ENCODE data around the gene PRKAR1B. TPM values are rescaled to one million over a fixed set of nuclear protein-coding genes. Genes with fewer than 3 reads are reported as not detected.

Gene PRKAR1B
- total and polyA plus RNA-seq, 7 experiments from 2014 or later: 16.1 to 51.4 (median 28.7) TPM

DNA sequence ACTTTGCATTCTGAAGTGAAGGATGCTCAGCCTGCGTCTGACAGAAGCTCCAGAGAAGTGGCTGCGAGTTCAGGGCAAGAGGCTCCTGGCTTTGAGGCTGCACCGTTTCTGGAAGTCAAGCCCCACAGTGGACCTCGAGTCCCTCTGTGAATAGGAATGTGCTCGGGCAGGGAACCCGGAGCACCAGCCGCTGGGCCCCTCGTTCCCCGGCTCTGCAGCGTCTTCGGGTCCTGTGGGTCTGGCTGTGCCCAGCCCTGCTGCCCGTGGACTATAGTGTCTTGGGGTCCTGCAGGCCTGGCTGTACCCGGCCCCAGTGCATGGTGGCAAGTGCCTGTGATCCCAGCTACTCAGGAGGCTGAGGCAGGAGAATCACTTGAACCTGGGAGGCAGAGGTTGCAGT lies 45.3 kb upstream of the PRKAR1B start:
- POLR2A ChIA-PET: no interaction called here
- CTCF ChIA-PET: interaction anchor here (0.6 to 2.1 kb wide), 6 partner anchors 67 to 1519 kb away, joined by 3 to 8 read pairs (median 4); no protein-coding TSS in a partner anchor
- H3K27ac Mint-ChIP-seq: no peak overlapping the region

DNA sequence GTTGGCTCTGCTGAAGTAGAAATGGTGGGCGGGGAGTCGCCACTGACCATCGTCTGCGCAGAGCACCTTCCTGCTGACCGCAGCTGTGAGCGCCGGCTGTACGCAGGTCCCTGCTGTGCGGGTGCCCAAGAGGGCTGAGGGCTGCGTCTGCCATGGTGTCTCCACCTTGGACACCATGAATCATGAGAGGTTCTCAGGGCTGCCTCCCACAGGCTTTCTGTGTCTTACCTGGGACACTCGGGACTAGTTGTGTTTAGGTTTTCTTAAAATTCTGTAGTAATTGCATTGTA lies 44.9 kb upstream of the PRKAR1B start:
- H3K27ac Mint-ChIP-seq: no peak overlapping the region
- H3K4me3 Mint-ChIP-seq: no peak overlapping the region
- ATAC-seq (no peak), DNase-seq (no peak)
- POLR2A ChIA-PET: no interaction called here
- CTCF ChIA-PET: interaction anchor here (0.6 to 2.1 kb wide), 2 partner anchors 439 to 1520 kb away, joined by 4 to 8 read pairs; no protein-coding TSS in a partner anchor
- H3K9me3 Mint-ChIP-seq: no peaks in the 10 kb centered on the region
- peaks cover 2 to 18% (median 8%) of the 10 kb centered on the region in 5 donors for H3K36me3 Mint-ChIP-seq
- H3K4me3 ChIP-seq (ENCODE audit: low read length): no peak overlapping the region
- intact Hi-C loops (cut with micrococcal nuclease): loop anchor here in 1 of 2 donors (5.0 kb wide), 1 partner anchor 180 kb away; the partner anchor contains the start of gene ADAP1
- H3K4me1 Mint-ChIP-seq: peaks cover 0 to 4% (median 0%) of the 10 kb centered on the region in 7 donors
- no peaks in the 10 kb centered on the region for H3K9me3 ChIP-seq (ENCODE audit: control insufficient read depth in 2 of 3, low read length in 3 of 3)
- no peaks in the 10 kb centered on the region for H3K27me3 Mint-ChIP-seq
- H3K27me3 ChIP-seq (ENCODE audit: control insufficient read depth in 2 of 2, insufficient read depth in 2 of 2, low read length in 2 of 2): no peaks in the 10 kb centered on the region
- no peaks in the 10 kb centered on the region for H3K4me1 ChIP-seq (ENCODE audit: control insufficient read depth in 2 of 2, insufficient read depth in 2 of 2, low read length in 2 of 2)
- no peak overlapping the region for H3K27ac ChIP-seq (ENCODE audit: low read depth, low read length)
- peaks cover 0 to 35% (median 5%) of the 10 kb centered on the region in 3 experiments for H3K36me3 ChIP-seq (ENCODE audit: control insufficient read depth in 2 of 3, insufficient read depth in 3 of 3, low read length in 3 of 3)

More for the DNA sequence above, 45.3 kb upstream of the PRKAR1B start:
- intact Hi-C loops (cut with micrococcal nuclease): loop anchor here in 1 of 2 donors (5.0 kb wide), 1 partner anchor 180 kb away; the partner anchor contains the start of gene ADAP1
- no peaks in the 10 kb centered on the region for H3K9me3 ChIP-seq (ENCODE audit: control insufficient read depth in 2 of 3, low read length in 3 of 3)
- Mint-ChIP-seq H3K36me3 (peaks cover 1 to 20% (median 11%) of the 10 kb centered on the region in 5 donors), H3K4me1 (peaks cover 0 to 2% (median 0%) of the 10 kb centered on the region in 7 donors), H3K4me3 (no peak overlapping the region), H3K27me3 (no peaks in the 10 kb centered on the region), H3K9me3 (no peaks in the 10 kb centered on the region)
- H3K36me3 ChIP-seq (ENCODE audit: control insufficient read depth in 2 of 3, insufficient read depth in 3 of 3, low read length in 3 of 3): peaks cover 0 to 35% (median 5%) of the 10 kb centered on the region in 3 experiments
- no peaks in the 10 kb centered on the region for H3K27me3 ChIP-seq (ENCODE audit: control insufficient read depth in 2 of 2, insufficient read depth in 2 of 2, low read length in 2 of 2)
- no peak for ATAC-seq
- no peak overlapping the region for H3K4me3 ChIP-seq (ENCODE audit: low read length)
- no peak for DNase-seq
- no peaks in the 10 kb centered on the region for H3K4me1 ChIP-seq (ENCODE audit: control insufficient read depth in 2 of 2, insufficient read depth in 2 of 2, low read length in 2 of 2)
- no peak overlapping the region for H3K27ac ChIP-seq (ENCODE audit: low read depth, low read length)

DNA sequence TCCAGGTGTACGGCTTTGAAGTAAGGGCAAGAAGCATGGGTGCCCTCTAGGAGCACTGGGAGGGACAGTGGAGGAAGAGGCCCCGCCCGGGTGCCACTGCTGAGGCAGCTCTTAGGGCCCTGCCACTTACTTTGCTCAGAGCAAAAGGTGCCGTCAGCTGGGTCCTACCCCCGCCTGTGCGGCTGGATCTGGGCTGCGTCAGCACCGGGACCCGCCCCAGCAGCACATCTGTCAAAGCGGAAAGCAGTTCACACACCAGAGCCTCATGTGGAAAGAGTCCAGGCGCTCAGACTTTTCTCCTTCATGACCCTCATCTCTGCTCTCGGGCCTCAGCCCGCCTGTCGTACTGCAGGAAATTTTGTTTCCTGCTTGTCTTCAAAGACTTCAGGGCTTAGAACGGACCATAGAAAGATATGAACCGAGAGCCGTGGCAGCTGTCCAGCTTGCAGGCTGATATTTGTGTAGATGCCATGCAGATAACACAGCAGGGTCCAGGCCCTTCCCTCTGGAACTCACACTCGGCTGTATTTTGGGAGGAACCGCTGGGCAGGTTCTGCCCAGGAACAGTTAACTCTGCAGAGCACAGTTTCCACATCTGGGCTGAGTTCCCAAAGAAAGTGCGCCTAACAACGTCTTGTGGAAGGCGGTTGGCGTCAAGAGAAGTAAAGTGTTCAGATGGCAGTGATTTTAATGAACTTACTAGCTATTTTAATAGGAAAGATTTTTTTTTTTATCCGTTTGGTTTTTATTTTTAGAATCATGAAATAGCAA lies 44.3 kb upstream of the PRKAR1B start:
- peak; percentile 25 for ATAC-seq
- intact Hi-C loops (cut with micrococcal nuclease): loop anchor here in 1 of 2 donors (5.0 kb wide), 1 partner anchor 181 kb away; the partner anchor contains the start of gene ADAP1
- POLR2A ChIA-PET: no interaction called here

DNA sequence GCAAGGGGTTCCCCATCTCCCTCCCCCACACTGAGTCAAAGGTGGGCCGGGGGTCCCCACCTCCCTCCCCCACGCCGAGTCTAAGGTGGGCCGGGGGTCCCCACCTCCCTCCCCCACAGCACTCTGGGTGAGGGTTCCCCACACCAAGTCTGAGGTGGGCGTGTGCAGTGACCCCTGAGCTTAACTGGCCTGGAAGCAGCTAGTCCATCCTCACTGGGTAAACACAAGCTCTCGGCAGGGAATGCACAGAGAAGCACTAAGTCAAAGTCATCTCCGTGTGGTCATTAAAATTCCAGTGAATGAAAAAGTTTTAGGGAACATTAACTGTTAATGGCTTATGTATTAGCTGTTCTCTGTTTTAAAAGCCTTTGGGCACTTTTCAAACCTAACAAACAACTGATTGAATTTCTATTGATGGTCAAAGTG lies 43.7 kb upstream of the PRKAR1B start:
- Histone ChIP-seq H3K9me3 (ENCODE audit: control insufficient read depth in 2 of 3, low read length in 3 of 3) (no peaks in the 10 kb centered on the region), H3K27ac (ENCODE audit: low read depth, low read length) (no peak overlapping the region), H3K27me3 (ENCODE audit: control insufficient read depth in 2 of 2, insufficient read depth in 2 of 2, low read length in 2 of 2) (no peaks in the 10 kb centered on the region), H3K4me1 (ENCODE audit: control insufficient read depth in 2 of 2, insufficient read depth in 2 of 2, low read length in 2 of 2) (no peaks in the 10 kb centered on the region), H3K36me3 (ENCODE audit: control insufficient read depth in 2 of 3, insufficient read depth in 3 of 3, low read length in 3 of 3) (peaks cover 0 to 39% (median 5%) of the 10 kb centered on the region in 3 experiments), H3K4me3 (ENCODE audit: low read length) (no peak overlapping the region)
- no peak overlapping the region for H3K27ac Mint-ChIP-seq
- ATAC-seq (no peak), DNase-seq (no peak)
- peaks cover 4 to 21% (median 8%) of the 10 kb centered on the region in 5 donors for H3K36me3 Mint-ChIP-seq
- no peaks in the 10 kb centered on the region for H3K27me3 Mint-ChIP-seq
- H3K4me1 Mint-ChIP-seq: peaks cover 0 to 4% (median 0%) of the 10 kb centered on the region in 7 donors
- POLR2A ChIA-PET: no interaction called here
- CTCF ChIA-PET: interaction anchor here (2.1 kb wide), 1 partner anchor 438 kb away, joined by 8 read pairs; no protein-coding TSS in a partner anchor
- no peaks in the 10 kb centered on the region for H3K9me3 Mint-ChIP-seq
- intact Hi-C loops (cut with micrococcal nuclease): loop anchor here in 1 of 2 donors (5.0 kb wide), 1 partner anchor 182 kb away; the partner anchor contains the start of gene ADAP1
- H3K4me3 Mint-ChIP-seq: no peak overlapping the region

More for the DNA sequence above, 44.3 kb upstream of the PRKAR1B start:
- H3K27ac Mint-ChIP-seq: no peak overlapping the region
- no peaks in the 10 kb centered on the region for H3K27me3 Mint-ChIP-seq
- H3K36me3 Mint-ChIP-seq: peaks cover 4 to 21% (median 8%) of the 10 kb centered on the region in 5 donors
- Histone ChIP-seq H3K27ac (ENCODE audit: low read depth, low read length) (no peak overlapping the region), H3K9me3 (ENCODE audit: control insufficient read depth in 2 of 3, low read length in 3 of 3) (no peaks in the 10 kb centered on the region), H3K4me3 (ENCODE audit: low read length) (no peak overlapping the region), H3K4me1 (ENCODE audit: control insufficient read depth in 2 of 2, insufficient read depth in 2 of 2, low read length in 2 of 2) (no peaks in the 10 kb centered on the region), H3K27me3 (ENCODE audit: control insufficient read depth in 2 of 2, insufficient read depth in 2 of 2, low read length in 2 of 2) (no peaks in the 10 kb centered on the region), H3K36me3 (ENCODE audit: control insufficient read depth in 2 of 3, insufficient read depth in 3 of 3, low read length in 3 of 3) (peaks cover 0 to 35% (median 5%) of the 10 kb centered on the region in 3 experiments)
- no peak overlapping the region for H3K4me3 Mint-ChIP-seq
- CTCF ChIA-PET: interaction anchor here (2.1 kb wide), 1 partner anchor 438 kb away, joined by 8 read pairs; no protein-coding TSS in a partner anchor
- no peaks in the 10 kb centered on the region for H3K9me3 Mint-ChIP-seq
- H3K4me1 Mint-ChIP-seq: peaks cover 0 to 4% (median 0%) of the 10 kb centered on the region in 7 donors
- no peak for DNase-seq

DNA sequence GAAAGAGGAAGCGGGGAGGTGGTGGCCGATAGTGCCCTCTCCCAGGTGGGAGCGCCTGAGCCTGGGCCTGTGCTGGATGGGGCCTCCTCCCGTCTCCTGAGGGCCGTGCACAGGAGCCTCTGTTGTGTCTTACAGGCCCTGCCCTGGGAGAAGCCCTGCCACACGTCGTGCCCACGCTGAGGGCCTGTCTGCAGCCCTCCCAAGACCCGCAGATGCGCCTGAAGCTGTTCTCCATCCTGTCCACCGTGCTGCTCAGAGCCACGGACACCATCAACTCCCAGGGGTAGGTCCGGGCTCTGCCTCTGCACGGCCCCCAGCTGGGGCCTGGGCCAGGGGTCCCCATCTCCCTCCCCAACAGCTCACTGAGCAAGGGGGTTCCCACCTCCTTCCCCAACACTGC lies 43.3 kb upstream of the PRKAR1B start:
- DNase-seq: no peak
- peaks cover 0 to 42% (median 3%) of the 10 kb centered on the region in 3 experiments for H3K36me3 ChIP-seq (ENCODE audit: control insufficient read depth in 2 of 3, insufficient read depth in 3 of 3, low read length in 3 of 3)
- no peak overlapping the region for H3K27ac ChIP-seq (ENCODE audit: low read depth, low read length)
- H3K4me3 ChIP-seq (ENCODE audit: low read length): no peak overlapping the region
- H3K4me1 ChIP-seq (ENCODE audit: control insufficient read depth in 2 of 2, insufficient read depth in 2 of 2, low read length in 2 of 2): no peaks in the 10 kb centered on the region
- Mint-ChIP-seq H3K9me3 (no peaks in the 10 kb centered on the region), H3K36me3 (peaks cover 4 to 21% (median 5%) of the 10 kb centered on the region in 5 donors), H3K27ac (no peak overlapping the region), H3K4me1 (peaks cover 0 to 4% (median 0%) of the 10 kb centered on the region in 7 donors), H3K27me3 (no peaks in the 10 kb centered on the region), H3K4me3 (no peak overlapping the region)
- intact Hi-C loops (cut with micrococcal nuclease): loop anchor here in 1 of 2 donors (5.0 kb wide), 1 partner anchor 182 kb away; the partner anchor contains the start of gene ADAP1
- no peak for ATAC-seq
- ChIA-PET CTCF (no interaction called here), POLR2A (no interaction called here)
- H3K9me3 ChIP-seq (ENCODE audit: control insufficient read depth in 2 of 3, low read length in 3 of 3): no peaks in the 10 kb centered on the region
- no peaks in the 10 kb centered on the region for H3K27me3 ChIP-seq (ENCODE audit: control insufficient read depth in 2 of 2, insufficient read depth in 2 of 2, low read length in 2 of 2)

DNA sequence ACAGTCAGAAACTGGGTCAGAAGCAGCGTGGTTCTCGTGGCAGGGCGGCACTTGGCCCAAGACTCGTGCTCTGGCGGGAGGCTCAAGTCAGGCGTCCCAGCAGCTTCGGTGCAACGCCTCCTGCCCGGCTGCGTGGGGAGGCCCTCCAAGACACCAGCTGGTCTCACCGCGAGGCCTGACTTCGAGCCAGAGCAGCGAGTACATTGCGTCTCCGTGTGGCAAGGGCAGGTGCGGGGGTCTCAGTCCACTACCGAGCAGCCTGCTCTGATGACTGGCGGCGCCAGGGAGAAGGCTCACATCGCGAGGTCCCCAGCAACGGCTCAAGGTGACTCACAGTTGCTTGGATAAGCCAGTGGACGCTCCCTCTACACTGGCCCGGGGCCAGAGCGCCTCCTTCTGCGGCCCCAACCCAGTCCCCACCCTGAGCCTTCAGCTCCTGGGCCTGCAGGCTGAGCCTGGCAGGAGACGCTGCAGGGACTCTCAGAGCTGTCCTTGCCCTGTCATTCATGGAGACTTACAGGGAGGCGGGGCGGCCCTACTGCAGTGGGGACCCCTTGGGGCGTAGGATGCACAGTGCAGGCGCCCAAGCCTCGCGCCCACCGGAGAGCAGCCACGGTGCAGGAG lies 41.9 kb upstream of the PRKAR1B start:
- H3K27ac Mint-ChIP-seq: peak overlapping the region in 1 of 9 donors; percentile 74
- DNase-seq (no peak), ATAC-seq (no peak)
- peaks cover 4 to 31% (median 6%) of the 10 kb centered on the region in 5 donors for H3K36me3 Mint-ChIP-seq
- POLR2A ChIA-PET: no interaction called here
- H3K9me3 Mint-ChIP-seq: no peaks in the 10 kb centered on the region
- intact Hi-C loops (cut with micrococcal nuclease): no loop called here
- peak overlapping the region in 1 of 10 donors; percentile 80 for H3K4me3 Mint-ChIP-seq
- H3K4me3 ChIP-seq (ENCODE audit: low read length): no peak overlapping the region
- peaks cover 0 to 4% (median 0%) of the 10 kb centered on the region in 7 donors for H3K4me1 Mint-ChIP-seq
- CTCF ChIA-PET: interaction anchor here (0.6 to 1.0 kb wide), 3 partner anchors 31 to 436 kb away, joined by 3 read pairs; no protein-coding TSS in a partner anchor
- H3K36me3 ChIP-seq (ENCODE audit: control insufficient read depth in 2 of 3, insufficient read depth in 3 of 3, low read length in 3 of 3): peaks cover 0 to 47% (median 0%) of the 10 kb centered on the region in 3 experiments
- no peaks in the 10 kb centered on the region for H3K27me3 Mint-ChIP-seq
- no peaks in the 10 kb centered on the region for H3K27me3 ChIP-seq (ENCODE audit: control insufficient read depth in 2 of 2, insufficient read depth in 2 of 2, low read length in 2 of 2)
- no peak overlapping the region for H3K27ac ChIP-seq (ENCODE audit: low read depth, low read length)
- no peaks in the 10 kb centered on the region for H3K4me1 ChIP-seq (ENCODE audit: control insufficient read depth in 2 of 2, insufficient read depth in 2 of 2, low read length in 2 of 2)
- no peaks in the 10 kb centered on the region for H3K9me3 ChIP-seq (ENCODE audit: control insufficient read depth in 2 of 3, low read length in 3 of 3)

All from naive thymus-derived CD4-positive, alpha-beta T cell (primary cell).